ENCODE data around the gene KRTAP12-3. TPM values are rescaled to one million over a fixed set of nuclear protein-coding genes. Genes with fewer than 3 reads are reported as not detected.

KRTAP12-3 gene
- total RNA-seq, 2 donors from 2014 or later, result not detected

GRCh38 chr21:44613386-44614155 lies 44.2 kb upstream of the KRTAP12-3 start:
- TF ChIP-seq CTCF (conservative IDR thresholded peaks at IDR 0.05), result no peak
- H3K4me3 ChIP-seq (ENCODE audit: low read length), result no peak overlapping the region
- no peaks in the 10 kb centered on the region for H3K27me3 ChIP-seq (ENCODE audit: control insufficient read depth, insufficient read depth, low read length, poor library complexity, severe bottlenecking)
- Mint-ChIP-seq H3K4me1 (peaks cover 4% of the 10 kb centered on the region), H3K9me3 (peaks cover 35% of the 10 kb centered on the region), H3K36me3 (ENCODE audit: low read depth) (peaks cover 2% of the 10 kb centered on the region), H3K4me3 (no peak overlapping the region), H3K27ac (no peak overlapping the region), H3K27me3 (ENCODE audit: insufficient read depth) (peaks cover 2% of the 10 kb centered on the region)
- H3K9ac ChIP-seq (ENCODE audit: extremely low read depth, low read length, poor library complexity, severe bottlenecking), result no peak overlapping the region
- no peaks in the 10 kb centered on the region for H3K4me1 ChIP-seq (ENCODE audit: control insufficient read depth, insufficient read depth, low read length)
- H3K9me3 ChIP-seq (ENCODE audit: control insufficient read depth, low read length), result peaks cover 24% of the 10 kb centered on the region
- no peak for DNase-seq
- WGBS, 2 experiments (ENCODE audit: insufficient coverage in 1 of 2, insufficient read length in 1 of 2), result 95 to 96% methylated on average over 12 to 26 of the region's 26 CpGs
- no peaks in the 10 kb centered on the region for H3K36me3 ChIP-seq (ENCODE audit: control insufficient read depth, insufficient read depth, low read length)
- no peak overlapping the region for H3K27ac ChIP-seq (ENCODE audit: low read depth, low read length)

DNA sequence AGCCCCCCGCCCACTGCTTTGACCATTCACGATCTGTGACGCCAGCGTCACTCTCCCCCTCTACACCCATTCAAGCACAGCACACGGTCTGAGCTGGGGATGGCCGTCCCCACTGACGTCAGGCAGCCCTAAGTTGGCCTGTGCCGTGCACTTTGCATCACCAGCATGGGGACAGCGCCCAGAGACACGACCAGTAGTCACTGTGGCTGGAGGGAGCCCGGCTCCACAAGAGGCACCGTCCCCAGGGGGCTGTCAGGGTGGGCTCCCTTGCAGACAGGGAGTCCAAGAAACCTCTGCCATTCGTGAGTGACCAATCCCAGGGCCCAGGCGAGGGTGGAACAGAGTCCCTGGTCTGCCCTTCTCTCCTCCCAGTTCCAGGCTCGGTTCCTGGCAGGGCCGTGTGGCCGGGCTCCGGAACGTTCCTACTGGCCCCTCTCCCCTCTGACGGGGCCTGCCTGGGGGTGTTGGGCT lies 43.5 kb upstream of the KRTAP12-3 start:
- WGBS, 2 experiments (ENCODE audit: insufficient coverage in 1 of 2, insufficient read length in 1 of 2), result 91 to 96% methylated on average over 4 to 20 of the region's 20 CpGs

GRCh38 chr21:44614961-44615391 lies 42.8 kb upstream of the KRTAP12-3 start:
- Histone ChIP-seq H3K4me1 (ENCODE audit: control insufficient read depth, insufficient read depth, low read length) (no peaks in the 10 kb centered on the region), H3K27me3 (ENCODE audit: control insufficient read depth, insufficient read depth, low read length, poor library complexity, severe bottlenecking) (no peaks in the 10 kb centered on the region), H3K4me3 (ENCODE audit: low read length) (no peak overlapping the region), H3K9me3 (ENCODE audit: control insufficient read depth, low read length) (peaks cover 27% of the 10 kb centered on the region), H3K36me3 (ENCODE audit: control insufficient read depth, insufficient read depth, low read length) (no peaks in the 10 kb centered on the region), H3K9ac (ENCODE audit: extremely low read depth, low read length, poor library complexity, severe bottlenecking) (no peak overlapping the region), H3K27ac (ENCODE audit: low read depth, low read length) (no peak overlapping the region)
- Mint-ChIP-seq H3K4me1 (peaks cover 4% of the 10 kb centered on the region), H3K36me3 (ENCODE audit: low read depth) (peaks cover 2% of the 10 kb centered on the region), H3K9me3 (peaks cover 38% of the 10 kb centered on the region), H3K27me3 (ENCODE audit: insufficient read depth) (peaks cover 2% of the 10 kb centered on the region), H3K27ac (no peak overlapping the region), H3K4me3 (no peak overlapping the region)
- no peak for DNase-seq
- no peak for TF ChIP-seq CTCF (conservative IDR thresholded peaks at IDR 0.05)
- 95% methylated on average over 9 to 28 of the region's 28 CpGs for WGBS, 2 experiments (ENCODE audit: insufficient coverage in 1 of 2, insufficient read length in 1 of 2)

More for the DNA sequence above, 43.5 kb upstream of the KRTAP12-3 start:
- Histone ChIP-seq H3K9me3 (ENCODE audit: control insufficient read depth, low read length) (peaks cover 27% of the 10 kb centered on the region), H3K9ac (ENCODE audit: extremely low read depth, low read length, poor library complexity, severe bottlenecking) (no peak overlapping the region), H3K4me3 (ENCODE audit: low read length) (no peak overlapping the region), H3K4me1 (ENCODE audit: control insufficient read depth, insufficient read depth, low read length) (no peaks in the 10 kb centered on the region), H3K27ac (ENCODE audit: low read depth, low read length) (no peak overlapping the region), H3K36me3 (ENCODE audit: control insufficient read depth, insufficient read depth, low read length) (no peaks in the 10 kb centered on the region), H3K27me3 (ENCODE audit: control insufficient read depth, insufficient read depth, low read length, poor library complexity, severe bottlenecking) (no peaks in the 10 kb centered on the region)
- no peak for TF ChIP-seq CTCF (conservative IDR thresholded peaks at IDR 0.05)
- DNase-seq, result no peak
- H3K4me1 Mint-ChIP-seq, result peaks cover 4% of the 10 kb centered on the region
- H3K4me3 Mint-ChIP-seq, result no peak overlapping the region
- peaks cover 37% of the 10 kb centered on the region for H3K9me3 Mint-ChIP-seq
- peaks cover 2% of the 10 kb centered on the region for H3K36me3 Mint-ChIP-seq (ENCODE audit: low read depth)
- H3K27ac Mint-ChIP-seq, result no peak overlapping the region
- H3K27me3 Mint-ChIP-seq (ENCODE audit: insufficient read depth), result peaks cover 2% of the 10 kb centered on the region

All from endodermal cell (in vitro differentiated cells).